Measurements from ENCODE around the gene LPO.

The LPO gene

DNA sequence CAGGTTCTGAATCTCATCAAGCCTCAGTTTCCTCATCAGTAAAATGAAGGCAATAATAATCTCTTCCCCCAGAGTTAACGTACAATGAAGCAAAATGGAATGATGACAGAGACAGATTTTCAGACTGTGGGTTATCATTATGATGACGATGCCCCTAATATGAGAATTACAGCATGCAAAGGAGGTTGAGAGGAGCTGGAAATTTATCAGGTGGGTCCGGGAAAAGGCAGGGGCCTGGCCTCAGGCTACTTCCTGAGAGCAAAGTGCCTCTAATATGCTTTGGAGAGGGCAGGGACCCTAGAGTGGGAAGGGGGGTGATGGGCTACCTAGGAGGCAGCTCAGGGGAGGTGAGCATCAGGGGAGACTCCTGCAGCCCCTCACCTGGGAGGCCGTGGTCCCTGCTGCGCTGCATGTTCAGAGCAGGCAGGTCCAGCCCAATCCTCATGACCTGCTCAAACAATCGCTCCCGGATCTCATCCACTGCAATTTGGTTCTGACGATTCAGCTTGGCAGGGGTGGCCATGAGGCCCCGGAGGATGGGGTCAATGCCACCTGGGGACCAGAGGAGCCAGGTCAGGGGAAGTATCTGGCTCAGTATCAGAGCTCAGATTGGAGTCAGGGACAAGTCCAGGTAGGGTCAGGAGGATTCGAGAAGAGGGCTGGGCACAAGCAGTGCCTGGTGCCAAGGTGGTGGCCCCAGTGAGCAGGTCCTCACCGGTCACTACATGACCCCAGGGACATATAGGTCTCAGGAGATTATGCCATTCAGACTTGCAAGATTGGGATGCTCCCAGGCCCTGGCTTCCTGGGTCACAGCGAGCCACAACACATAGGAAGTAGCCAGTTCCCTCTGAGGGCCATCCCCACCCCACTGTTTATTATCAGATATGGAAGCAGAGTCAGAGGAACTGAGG lies 34.2 kb downstream of the LPO start:
- no peaks in the 10 kb centered on the region for H3K36me3 ChIP-seq (ENCODE audit: control insufficient read depth, insufficient read depth, low read length, severe bottlenecking)
- no peaks in the 10 kb centered on the region for H3K9me3 ChIP-seq (ENCODE audit: control insufficient read depth, low read length)
- H3K4me3 ChIP-seq (ENCODE audit: low read length), result no peak overlapping the region
- H3K9ac ChIP-seq (ENCODE audit: low read length), result no peak overlapping the region
- no peak for DNase-seq (ENCODE audit: low read depth)
- H3K27me3 ChIP-seq (replicated peaks; ENCODE audit: control insufficient read depth, insufficient read depth, low read length), result peaks cover 52% of the 10 kb centered on the region
- H3K4me1 ChIP-seq (ENCODE audit: control insufficient read depth, insufficient read depth, low read length), result no peaks in the 10 kb centered on the region

DNA sequence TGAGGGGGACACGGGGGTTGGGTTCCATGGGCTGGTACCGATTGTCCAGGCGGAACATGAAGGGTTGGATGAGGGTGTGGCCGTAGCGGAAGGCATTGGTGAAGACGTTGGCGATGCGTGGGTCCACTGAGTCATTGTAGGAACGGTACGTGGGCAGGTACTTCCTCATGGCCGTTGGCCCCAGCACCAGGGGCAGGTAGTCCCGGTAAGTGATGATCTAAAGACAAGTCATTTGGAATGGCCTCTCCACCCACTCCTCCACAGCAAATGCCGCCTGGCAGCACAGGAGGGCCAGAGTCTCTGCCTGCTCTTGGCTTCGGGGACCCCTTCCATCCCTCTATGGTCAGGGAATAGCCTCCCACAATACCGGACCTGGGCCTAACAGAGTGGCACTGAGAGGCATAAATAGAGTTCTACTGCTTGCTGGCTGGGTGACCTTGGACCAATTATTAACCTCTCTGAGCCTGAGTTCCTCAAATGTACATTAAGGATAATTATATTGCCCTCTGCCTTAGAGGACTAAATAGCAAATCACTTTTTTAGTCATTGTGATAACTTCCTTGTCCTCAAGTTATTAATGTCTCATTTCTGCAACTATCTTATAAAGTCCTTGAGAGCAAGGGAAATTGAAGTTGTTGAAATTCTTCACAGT lies 35.2 kb downstream of the LPO start:
- Histone ChIP-seq H3K4me1 (ENCODE audit: control insufficient read depth, insufficient read depth, low read length) (no peaks in the 10 kb centered on the region), H3K4me3 (ENCODE audit: low read length) (no peak overlapping the region), H3K9me3 (ENCODE audit: control insufficient read depth, low read length) (no peaks in the 10 kb centered on the region), H3K9ac (ENCODE audit: low read length) (no peak overlapping the region), H3K27me3 (replicated peaks; ENCODE audit: control insufficient read depth, insufficient read depth, low read length) (peaks cover 53% of the 10 kb centered on the region), H3K36me3 (ENCODE audit: control insufficient read depth, insufficient read depth, low read length, severe bottlenecking) (no peaks in the 10 kb centered on the region)
- DNase-seq (ENCODE audit: low read depth), result no peak

DNA sequence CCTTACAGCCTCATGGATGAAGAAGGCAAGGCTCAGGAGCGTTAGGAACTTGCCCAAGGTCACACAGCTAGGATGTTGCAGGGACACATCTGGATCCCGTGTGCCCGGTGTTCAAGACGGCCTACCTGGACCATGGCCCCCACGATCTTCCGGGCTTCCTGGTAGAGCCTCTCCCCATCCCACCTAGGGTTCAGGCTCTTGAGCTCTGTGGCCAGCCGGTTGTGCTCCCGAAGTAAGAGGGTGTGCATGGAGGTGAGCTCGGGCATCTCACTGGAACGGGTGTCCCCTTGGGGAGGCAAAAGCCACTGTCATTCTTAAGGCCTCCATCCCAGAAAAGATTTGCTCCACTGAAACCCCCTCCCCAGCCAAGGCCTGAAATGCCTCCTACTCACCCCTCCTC lies 37.0 kb downstream of the LPO start:
- Histone ChIP-seq H3K27me3 (replicated peaks; ENCODE audit: control insufficient read depth, insufficient read depth, low read length) (peaks cover 46% of the 10 kb centered on the region), H3K4me3 (ENCODE audit: low read length) (no peak overlapping the region), H3K4me1 (ENCODE audit: control insufficient read depth, insufficient read depth, low read length) (peaks cover 5% of the 10 kb centered on the region), H3K9ac (ENCODE audit: low read length) (no peak overlapping the region), H3K36me3 (ENCODE audit: control insufficient read depth, insufficient read depth, low read length, severe bottlenecking) (no peaks in the 10 kb centered on the region), H3K9me3 (ENCODE audit: control insufficient read depth, low read length) (no peaks in the 10 kb centered on the region)
- DNase-seq (ENCODE audit: low read depth), result no peak

DNA sequence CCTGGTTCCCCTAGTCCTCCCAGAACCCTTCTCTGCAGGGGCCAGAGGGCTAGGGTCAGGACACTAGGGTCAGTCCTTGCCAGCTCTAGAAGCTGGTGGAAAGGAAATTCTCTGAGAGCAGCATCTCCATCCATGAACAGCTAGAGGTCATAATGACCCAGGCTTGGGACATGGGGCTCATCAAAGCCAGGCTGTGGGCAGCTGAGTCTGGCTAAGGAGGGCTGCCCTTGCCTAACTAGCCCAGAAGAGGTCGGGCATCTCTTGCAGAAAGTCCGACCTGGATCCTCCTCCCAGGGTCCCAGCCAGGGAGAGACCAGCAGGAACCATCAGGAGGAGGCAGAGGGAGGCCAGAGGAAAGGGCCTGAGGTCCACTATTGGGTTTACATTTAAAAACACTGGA lies 38.0 kb downstream of the LPO start:
- H3K9ac ChIP-seq (ENCODE audit: low read length), result no peak overlapping the region
- H3K4me1 ChIP-seq (ENCODE audit: control insufficient read depth, insufficient read depth, low read length), result peaks cover 5% of the 10 kb centered on the region
- no peaks in the 10 kb centered on the region for H3K9me3 ChIP-seq (ENCODE audit: control insufficient read depth, low read length)
- no peak overlapping the region for H3K4me3 ChIP-seq (ENCODE audit: low read length)
- no peak for DNase-seq (ENCODE audit: low read depth)
- H3K27me3 ChIP-seq (replicated peaks; ENCODE audit: control insufficient read depth, insufficient read depth, low read length), result peaks cover 48% of the 10 kb centered on the region
- no peaks in the 10 kb centered on the region for H3K36me3 ChIP-seq (ENCODE audit: control insufficient read depth, insufficient read depth, low read length, severe bottlenecking)

DNA sequence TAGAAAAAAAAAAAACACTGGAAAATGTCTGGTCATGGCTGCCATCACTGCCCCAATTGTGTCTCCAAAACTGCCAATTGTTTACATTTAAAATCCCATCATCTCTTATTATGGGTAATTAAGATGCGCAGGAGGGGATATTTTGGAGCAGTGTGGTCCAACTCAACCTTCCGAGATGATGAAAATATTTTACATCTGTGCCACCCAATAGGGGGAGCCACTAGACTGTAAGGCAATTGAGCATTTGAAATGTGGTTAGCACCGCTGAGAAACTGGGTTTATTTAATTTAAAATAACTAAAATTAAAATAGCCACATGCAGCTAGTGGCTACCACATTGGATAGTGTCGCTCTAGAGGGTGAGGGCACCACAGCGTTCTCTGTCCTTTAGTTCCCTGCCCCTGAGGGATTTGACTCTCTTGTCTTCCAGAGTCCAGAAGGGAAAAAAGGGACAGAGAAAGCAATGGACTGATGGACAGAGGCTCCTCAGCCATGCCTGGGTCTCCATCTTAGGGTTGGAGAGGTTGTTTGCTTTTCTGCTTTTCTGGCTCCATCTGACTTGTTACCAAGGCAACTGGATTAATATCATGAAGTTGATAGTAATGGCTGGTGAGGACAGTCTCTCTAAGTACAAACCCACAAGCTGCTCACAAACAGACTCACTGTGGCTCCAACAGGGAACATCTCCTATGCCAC lies 38.9 kb downstream of the LPO start:
- Histone ChIP-seq H3K27me3 (replicated peaks; ENCODE audit: control insufficient read depth, insufficient read depth, low read length) (peaks cover 46% of the 10 kb centered on the region), H3K4me3 (ENCODE audit: low read length) (no peak overlapping the region), H3K9me3 (ENCODE audit: control insufficient read depth, low read length) (no peaks in the 10 kb centered on the region), H3K9ac (ENCODE audit: low read length) (no peak overlapping the region), H3K4me1 (ENCODE audit: control insufficient read depth, insufficient read depth, low read length) (peaks cover 5% of the 10 kb centered on the region), H3K36me3 (ENCODE audit: control insufficient read depth, insufficient read depth, low read length, severe bottlenecking) (no peaks in the 10 kb centered on the region)
- DNase-seq (ENCODE audit: low read depth), result no peak

DNA sequence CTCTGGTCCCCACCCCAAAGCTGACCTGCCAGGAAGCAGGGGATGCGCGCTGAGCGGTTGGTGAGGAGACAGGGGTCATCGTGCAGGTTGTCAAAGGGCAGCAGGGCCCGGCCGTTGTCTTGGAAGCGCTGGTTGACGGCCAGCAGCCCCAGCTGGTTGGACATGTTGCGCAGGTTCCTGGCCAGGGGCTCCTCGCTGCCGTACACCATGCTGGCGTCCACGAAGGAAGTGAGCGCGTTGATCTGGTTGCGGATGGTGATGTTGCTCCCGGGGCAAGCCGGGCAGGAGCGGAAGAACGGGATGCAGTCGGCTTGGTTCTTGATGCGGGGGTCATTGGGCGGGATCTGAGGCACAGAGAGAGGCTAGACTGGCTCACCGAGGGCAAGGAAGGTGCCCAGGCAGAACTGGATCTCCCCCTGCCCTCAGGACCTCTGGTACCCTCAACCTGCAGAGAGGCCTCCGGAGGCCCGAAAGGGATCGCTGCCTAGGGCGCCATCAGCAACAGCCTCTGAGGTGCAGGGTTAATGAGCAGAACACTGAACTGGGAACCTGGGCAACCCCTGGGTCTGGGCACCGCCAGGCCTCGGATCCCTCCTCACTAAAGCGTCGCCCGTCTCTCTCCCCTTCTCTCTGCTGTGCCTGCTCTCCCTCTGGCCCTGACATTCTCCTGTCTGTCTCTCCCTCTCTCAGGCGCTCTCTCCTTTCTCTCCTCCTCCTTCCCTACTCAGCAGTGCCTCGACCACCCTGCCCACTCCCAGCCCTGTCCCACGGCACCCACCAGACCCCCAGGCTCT lies 39.6 kb downstream of the LPO start:
- peaks cover 40% of the 10 kb centered on the region for H3K27me3 ChIP-seq (replicated peaks; ENCODE audit: control insufficient read depth, insufficient read depth, low read length)
- no peak overlapping the region for H3K9ac ChIP-seq (ENCODE audit: low read length)
- H3K9me3 ChIP-seq (ENCODE audit: control insufficient read depth, low read length), result no peaks in the 10 kb centered on the region
- peaks cover 5% of the 10 kb centered on the region for H3K4me1 ChIP-seq (ENCODE audit: control insufficient read depth, insufficient read depth, low read length)
- H3K4me3 ChIP-seq (ENCODE audit: low read length), result no peak overlapping the region
- no peak for DNase-seq (ENCODE audit: low read depth)
- no peaks in the 10 kb centered on the region for H3K36me3 ChIP-seq (ENCODE audit: control insufficient read depth, insufficient read depth, low read length, severe bottlenecking)

DNA sequence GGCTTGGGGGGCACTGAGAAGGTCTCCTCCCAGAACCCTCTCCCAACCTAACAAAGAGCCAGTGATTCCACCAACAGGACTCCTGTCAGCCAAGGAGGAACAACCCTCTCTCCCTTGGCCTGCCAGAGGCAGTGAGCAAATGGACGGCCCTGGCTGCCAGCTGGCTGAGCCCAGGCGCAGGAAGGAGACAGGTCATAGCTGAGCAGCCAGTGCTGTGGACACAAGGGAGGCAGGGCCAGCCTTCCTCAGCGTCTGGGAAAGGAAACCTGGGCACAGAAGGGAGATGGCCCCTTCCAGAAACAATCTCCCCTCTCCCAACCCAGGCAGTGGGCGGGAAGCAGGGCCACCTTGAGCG lies 40.3 kb downstream of the LPO start:
- H3K27me3 ChIP-seq (replicated peaks; ENCODE audit: control insufficient read depth, insufficient read depth, low read length), result peaks cover 36% of the 10 kb centered on the region
- H3K36me3 ChIP-seq (ENCODE audit: control insufficient read depth, insufficient read depth, low read length, severe bottlenecking), result no peaks in the 10 kb centered on the region
- H3K4me1 ChIP-seq (ENCODE audit: control insufficient read depth, insufficient read depth, low read length), result peaks cover 5% of the 10 kb centered on the region
- H3K4me3 ChIP-seq (ENCODE audit: low read length), result peak overlapping the region; percentile 54
- H3K9me3 ChIP-seq (ENCODE audit: control insufficient read depth, low read length), result no peaks in the 10 kb centered on the region
- no peak for DNase-seq (ENCODE audit: low read depth)
- no peak overlapping the region for H3K9ac ChIP-seq (ENCODE audit: low read length)

DNA sequence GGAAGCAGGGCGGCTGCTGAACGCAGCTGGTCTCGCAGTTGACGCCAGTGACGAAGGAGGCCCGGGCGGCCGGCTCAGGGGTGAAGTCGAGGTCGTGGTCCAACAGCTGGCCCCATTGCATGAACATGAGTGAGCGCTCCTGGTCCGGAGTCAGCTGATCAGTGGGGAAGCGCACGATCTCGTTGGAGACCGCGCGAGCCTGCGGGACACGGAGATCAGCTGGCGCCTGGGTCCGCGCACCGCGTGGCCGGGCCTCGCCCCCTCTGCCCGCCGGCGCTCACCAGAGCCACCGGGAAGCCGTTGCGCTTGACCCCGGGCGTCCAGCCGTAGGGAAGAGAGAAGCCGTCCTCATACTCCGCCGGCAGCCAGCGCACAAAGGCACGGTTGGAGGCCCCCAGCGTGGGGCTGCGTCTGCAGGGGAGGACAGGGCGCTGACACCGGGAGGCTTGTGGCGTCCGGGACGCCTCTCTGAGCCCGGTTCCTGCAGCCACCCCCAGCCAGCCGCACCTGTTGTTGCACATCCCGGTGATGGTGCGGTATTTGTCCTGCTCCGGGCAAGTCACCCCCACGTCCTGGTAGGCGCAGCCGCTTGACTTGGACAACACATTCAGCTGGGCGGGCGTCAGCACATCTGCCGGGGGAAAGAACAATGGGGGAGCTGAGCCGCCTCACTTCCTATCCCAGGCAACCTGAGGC lies 40.8 kb downstream of the LPO start:
- H3K9me3 ChIP-seq (ENCODE audit: control insufficient read depth, low read length), result no peaks in the 10 kb centered on the region
- DNase-seq (ENCODE audit: low read depth), result no peak
- H3K27me3 ChIP-seq (replicated peaks; ENCODE audit: control insufficient read depth, insufficient read depth, low read length), result peaks cover 39% of the 10 kb centered on the region
- H3K4me1 ChIP-seq (ENCODE audit: control insufficient read depth, insufficient read depth, low read length), result peaks cover 5% of the 10 kb centered on the region
- H3K4me3 ChIP-seq (ENCODE audit: low read length), result peak overlapping the region; percentile 54
- no peaks in the 10 kb centered on the region for H3K36me3 ChIP-seq (ENCODE audit: control insufficient read depth, insufficient read depth, low read length, severe bottlenecking)
- no peak overlapping the region for H3K9ac ChIP-seq (ENCODE audit: low read length)

DNA sequence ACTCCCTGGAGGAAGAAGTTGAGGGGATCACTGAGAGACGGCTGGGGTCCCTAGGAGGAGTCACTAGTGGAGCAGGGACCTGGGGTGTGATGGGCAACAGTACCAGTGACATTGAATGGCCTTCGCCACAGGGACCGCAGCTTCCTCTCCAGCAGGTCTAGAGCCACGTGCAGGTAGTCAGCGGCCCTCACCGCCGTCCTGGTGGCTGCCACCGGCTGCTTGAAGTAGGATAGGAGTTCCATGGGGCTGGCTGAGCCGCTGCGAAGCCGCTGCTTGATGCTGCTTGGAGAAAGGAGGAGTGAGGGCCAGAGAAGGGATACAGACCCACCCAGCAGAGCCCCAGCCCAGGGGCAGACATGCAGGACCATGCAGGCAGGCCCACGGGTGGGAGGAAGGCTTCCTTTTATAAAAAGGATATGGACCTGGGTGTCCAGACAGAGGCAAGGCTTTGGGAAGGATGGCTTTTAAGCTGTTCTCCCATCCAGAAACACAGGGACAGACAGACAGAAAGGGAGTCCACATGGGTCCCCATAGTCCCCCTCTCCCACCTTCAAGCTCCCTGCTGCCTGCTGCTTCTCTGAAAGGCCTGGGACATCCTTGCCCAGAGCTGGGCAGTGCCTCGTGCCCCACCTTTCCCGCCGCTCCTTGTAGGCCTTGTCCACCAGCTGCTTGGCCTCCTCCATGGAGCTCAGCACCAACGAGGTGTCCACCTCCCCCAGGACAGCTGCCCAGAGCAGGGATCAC lies 41.5 kb downstream of the LPO start:
- Histone ChIP-seq H3K9ac (ENCODE audit: low read length) (no peak overlapping the region), H3K4me3 (ENCODE audit: low read length) (no peak overlapping the region), H3K27me3 (replicated peaks; ENCODE audit: control insufficient read depth, insufficient read depth, low read length) (peaks cover 42% of the 10 kb centered on the region), H3K36me3 (ENCODE audit: control insufficient read depth, insufficient read depth, low read length, severe bottlenecking) (no peaks in the 10 kb centered on the region), H3K9me3 (ENCODE audit: control insufficient read depth, low read length) (no peaks in the 10 kb centered on the region), H3K4me1 (ENCODE audit: control insufficient read depth, insufficient read depth, low read length) (peaks cover 5% of the 10 kb centered on the region)
- no peak for DNase-seq (ENCODE audit: low read depth)
